H1 (cell line): ENCODE data around the gene SSNA1. TPM values are rescaled to one million over a fixed set of nuclear protein-coding genes. Genes with fewer than 3 reads are reported as not detected.

Experiments
- BACH1 ChIP-seq: IDR thresholded peaks from 2 replicates; pipeline ENCODE4 v1.6.1; 2012; ENCODE audit warnings: low read length, improper control_type of control experiment
- SIRT6 ChIP-seq: IDR thresholded peaks from one replicate; pipeline ENCODE4 v1.7.1; 2012; ENCODE audit warnings: low read length, inconsistent platforms
- TAF1 ChIP-seq: IDR thresholded peaks from 2 replicates; pipeline ENCODE4 v1.6.1; 2011; ENCODE audit warnings: mild to moderate bottlenecking, low read depth, low read length
- polyA plus RNA-seq, 7 experiments: library from polyadenylated mRNA; depleted of rRNA in 3 of 7; stranded (reverse) in 5 of 7; unstranded in 2 of 7; fragments of >200 nt in 5 of 7; fragments of 200-250 nt in 2 of 7; gene quantifications; 1 replicate in 5 of 7; 2 replicates in 1 of 7; 4 replicates in 1 of 7; pipeline versions ENCODE4 v1.2.1 to v1.2.3, GENCODE V29; 2011 to 2013; ENCODE audit warnings: missing spikeins in 2 of 7, mixed read lengths in 2 of 7
- total RNA-seq: library from RNA; stranded (reverse); fragmentation: NEBNext Ultra II Directional; extraction: Animal tissue kit (Norgen Biotek cat#: 25700); gene quantifications from 2 replicates; pipeline ENCODE4 v1.2.1, GENCODE V29; 2021

SSNA1 gene
- total and polyA plus RNA-seq, 2 of the 8 experiments (the other 6 are each of a cell fraction or from before 2014, with no cell fraction given) = 87.3 to 157 TPM

DNA sequence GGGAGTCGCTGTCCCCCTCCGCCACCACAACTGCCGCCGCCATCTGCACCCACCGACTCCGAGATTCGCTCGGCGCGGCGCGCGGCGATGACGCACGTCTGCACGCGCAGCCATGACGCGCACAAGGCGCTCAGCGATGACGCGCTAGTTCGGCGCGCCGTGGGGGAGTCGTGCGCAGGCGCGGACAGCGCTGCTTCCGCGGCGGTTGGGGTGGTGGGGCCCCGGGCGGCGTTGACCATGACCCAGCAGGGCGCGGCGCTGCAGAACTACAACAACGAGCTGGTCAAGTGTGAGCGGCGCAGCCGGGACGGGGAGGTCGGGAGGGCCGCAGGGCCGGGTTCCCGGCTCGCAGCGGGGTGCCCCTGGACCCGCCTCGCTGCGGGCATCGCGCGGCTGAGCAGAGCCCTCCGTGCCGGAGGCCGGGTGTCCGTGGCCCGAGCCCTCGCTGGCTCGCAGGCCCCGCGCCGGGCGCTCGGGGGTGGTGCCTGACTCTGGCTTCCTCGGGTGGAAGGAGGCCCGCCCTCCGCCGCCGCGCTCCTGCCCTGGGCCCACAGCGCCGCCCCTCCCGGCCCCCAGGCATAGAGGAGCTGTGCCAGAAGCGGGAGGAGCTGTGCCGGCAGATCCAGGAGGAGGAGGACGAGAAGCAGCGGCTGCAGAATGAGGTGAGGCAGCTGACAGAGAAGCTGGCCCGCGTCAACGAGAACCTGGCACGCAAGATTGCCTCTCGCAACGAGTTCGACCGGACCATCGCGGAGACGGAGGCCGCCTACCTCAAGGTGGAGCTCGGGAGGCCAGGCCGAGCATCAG, at the start of gene SSNA1, which contains the start of gene ANAPC2 (continued):
- TF ChIP-seq BACH1 = no peak
- TF ChIP-seq TAF1 = peak; percentile 95
- TF ChIP-seq SIRT6 = no peak
